Central memory CD8-positive, alpha-beta T cell (primary cell): ENCODE measurements around the gene KAZN.

Experiments used
- ATAC-seq: fragments of 150-1000 bp; cut with Tn5 transposase; replicated peaks from 2 replicates; pipeline ENCODE4 v1.10.0; 2022; ENCODE audit warnings: mild to moderate bottlenecking, moderate FRiP score, moderate number of reproducible peaks; ENCODE audit not compliant: poor library complexity, severe bottlenecking; ENCODE audit errors: extremely low read depth
- DNase-seq, 2 donors: peaks; one replicate each; pipeline ENCODE4 v3.0.0; 2021; ENCODE audit warnings: low spot score in 2 of 2
- H3K27ac Mint-ChIP-seq: one replicate; pipeline ENCODE4 v1.8.0; 2022; ENCODE audit warnings: low read depth, mild to moderate bottlenecking, moderate library complexity, mixed read lengths
- H3K27me3 Mint-ChIP-seq: one replicate; pipeline ENCODE4 v1.8.0; 2022; ENCODE audit warnings: mixed read lengths
- H3K36me3 Mint-ChIP-seq: one replicate; pipeline ENCODE4 v1.8.0; 2022; ENCODE audit warnings: mild to moderate bottlenecking, moderate library complexity, mixed read lengths; ENCODE audit not compliant: insufficient read depth
- H3K4me1 Mint-ChIP-seq: one replicate; pipeline ENCODE4 v1.8.0; 2022; ENCODE audit warnings: mixed read lengths
- H3K4me3 Mint-ChIP-seq: one replicate; pipeline ENCODE4 v1.8.0; 2022; ENCODE audit warnings: mild to moderate bottlenecking, moderate library complexity, mixed read lengths
- H3K9me3 Mint-ChIP-seq: one replicate; pipeline ENCODE4 v1.8.0; 2022; ENCODE audit warnings: mixed read lengths

The KAZN gene

DNA sequence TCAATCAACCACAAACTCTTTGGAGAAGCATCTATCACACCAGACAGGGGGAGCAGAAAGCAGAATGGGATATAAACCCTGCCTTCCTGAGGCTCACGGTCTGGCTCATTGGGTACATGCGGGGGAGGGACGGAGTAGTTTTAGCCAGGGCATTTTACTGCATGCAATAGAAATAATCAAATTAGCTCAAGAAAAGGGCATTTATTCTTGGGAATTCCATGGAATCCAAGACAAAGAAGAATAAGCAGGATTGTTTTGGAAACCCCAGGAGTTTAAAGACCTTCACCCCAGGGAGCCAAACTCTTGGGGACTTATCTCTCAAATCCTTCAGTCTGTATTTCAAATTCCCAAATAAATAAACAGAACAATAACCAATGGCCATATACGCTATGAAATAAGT lies 5.2 kb upstream of the KAZN start:
- no peak overlapping the region for H3K27ac Mint-ChIP-seq
- H3K4me3 Mint-ChIP-seq = no peak overlapping the region
- H3K36me3 Mint-ChIP-seq = no peaks in the 10 kb centered on the region
- peaks cover 46% of the 10 kb centered on the region for H3K27me3 Mint-ChIP-seq
- no peak for DNase-seq
- no peak for ATAC-seq
- H3K4me1 Mint-ChIP-seq = no peaks in the 10 kb centered on the region
- H3K9me3 Mint-ChIP-seq = no peaks in the 10 kb centered on the region

DNA sequence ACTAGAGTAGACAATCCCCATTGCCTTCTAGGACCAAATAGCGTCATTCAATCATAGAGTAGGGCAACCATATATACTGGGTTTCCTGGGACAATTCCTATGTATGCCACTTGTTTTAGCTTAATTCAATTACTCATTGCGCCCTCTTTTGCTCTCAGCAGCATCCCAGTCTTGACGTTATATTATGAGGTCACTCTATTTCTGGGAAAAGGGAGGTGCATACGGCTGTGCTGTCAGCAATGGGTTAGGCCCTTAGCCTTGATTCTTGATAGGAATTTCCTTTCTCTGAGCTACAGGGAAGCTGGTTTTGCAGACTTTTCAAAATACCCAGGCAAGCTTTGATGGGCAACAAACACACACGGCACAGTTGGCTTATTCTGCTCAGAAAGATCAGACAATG lies 4.4 kb upstream of the KAZN start:
- Mint-ChIP-seq H3K27ac (no peak overlapping the region), H3K4me3 (no peak overlapping the region), H3K9me3 (no peaks in the 10 kb centered on the region), H3K4me1 (no peaks in the 10 kb centered on the region), H3K27me3 (peaks cover 46% of the 10 kb centered on the region), H3K36me3 (no peaks in the 10 kb centered on the region)
- ATAC-seq = no peak
- no peak for DNase-seq

DNA sequence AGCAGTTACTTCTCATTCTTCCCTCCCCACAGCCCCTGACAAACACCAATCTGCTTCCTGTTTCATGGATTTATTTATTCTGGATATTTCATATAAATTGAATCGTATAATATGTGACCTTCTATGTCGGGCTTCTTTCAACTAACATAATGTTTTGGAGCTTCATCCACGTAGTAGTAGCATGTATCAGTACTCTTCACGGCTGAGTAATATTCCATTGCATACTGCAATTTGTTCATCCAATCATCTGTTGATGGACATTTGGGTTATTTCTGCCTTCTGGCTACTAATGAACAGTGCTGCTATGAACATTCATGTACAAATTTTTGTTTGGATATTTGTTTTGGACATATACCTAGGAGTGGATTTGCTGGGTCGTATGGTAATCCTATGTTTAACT lies 1.9 kb upstream of the KAZN start:
- no peak overlapping the region for H3K27ac Mint-ChIP-seq
- no peak for ATAC-seq
- H3K27me3 Mint-ChIP-seq = peaks cover 69% of the 10 kb centered on the region
- no peaks in the 10 kb centered on the region for H3K9me3 Mint-ChIP-seq
- H3K4me1 Mint-ChIP-seq = no peaks in the 10 kb centered on the region
- H3K4me3 Mint-ChIP-seq = no peak overlapping the region
- DNase-seq = no peak
- H3K36me3 Mint-ChIP-seq = no peaks in the 10 kb centered on the region

DNA sequence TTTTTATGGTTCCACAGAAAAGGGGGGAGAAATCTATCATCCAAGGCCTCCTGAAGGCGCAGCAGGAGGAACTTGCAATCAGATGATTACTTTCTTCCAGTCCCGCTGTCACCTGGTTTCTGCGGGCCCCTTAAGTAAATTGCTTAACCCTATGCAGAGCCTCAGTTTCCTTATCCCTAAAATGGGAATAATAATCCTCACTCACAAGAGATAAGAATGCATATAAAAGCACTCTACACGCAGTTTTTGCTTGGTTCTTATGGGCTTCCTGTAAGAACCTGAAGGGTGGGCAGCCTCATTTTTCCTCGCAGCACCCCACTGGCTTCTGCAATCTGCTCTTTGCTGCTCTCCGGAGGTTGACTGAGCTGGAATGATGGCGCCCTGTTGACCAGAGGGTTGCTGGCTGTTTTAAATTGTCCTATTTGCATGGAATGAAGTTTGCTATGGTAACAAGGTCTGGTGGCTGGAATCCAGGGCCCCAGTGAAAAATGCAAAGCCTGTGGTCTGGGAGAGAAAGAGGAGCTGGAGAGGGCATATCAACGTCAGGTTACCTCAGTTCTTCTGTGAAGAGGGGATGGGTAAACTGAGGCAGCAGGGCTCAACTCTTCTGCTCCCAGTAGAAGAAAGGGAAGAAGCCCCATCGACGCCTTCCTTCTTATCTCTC lies 1.0 kb upstream of the KAZN start:
- DNase-seq (no peak), ATAC-seq (no peak)
- H3K4me3 Mint-ChIP-seq = no peak overlapping the region
- no peaks in the 10 kb centered on the region for H3K4me1 Mint-ChIP-seq
- H3K27me3 Mint-ChIP-seq = peaks cover 69% of the 10 kb centered on the region
- no peak overlapping the region for H3K27ac Mint-ChIP-seq
- no peaks in the 10 kb centered on the region for H3K9me3 Mint-ChIP-seq
- no peaks in the 10 kb centered on the region for H3K36me3 Mint-ChIP-seq

DNA sequence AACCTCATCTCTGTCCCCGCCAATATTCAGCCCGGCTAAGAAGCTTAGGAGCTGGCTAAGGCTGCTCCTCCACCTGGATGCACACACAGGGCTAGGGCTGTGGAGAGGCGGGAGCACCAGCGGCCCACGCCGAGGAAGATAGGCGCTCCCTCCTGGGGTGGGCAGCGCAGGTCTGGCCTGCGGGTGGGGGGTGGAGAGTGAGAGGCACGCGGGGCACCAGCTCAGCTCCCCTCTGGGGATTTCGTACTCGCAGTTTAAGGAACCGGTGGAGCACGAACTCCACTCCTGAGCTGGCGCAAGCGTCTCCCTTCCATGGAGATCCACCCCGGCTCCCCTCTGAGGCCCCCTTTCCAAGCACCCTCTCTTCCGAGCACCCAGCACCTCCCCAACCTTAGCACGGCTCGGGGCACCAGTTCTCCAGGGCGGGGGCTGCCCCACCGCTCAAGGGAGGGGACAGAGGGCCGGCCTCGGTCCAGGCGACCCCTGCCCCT lies 433 bp upstream of the KAZN start:
- ATAC-seq (no peak), DNase-seq (no peak)
- Mint-ChIP-seq H3K27ac (no peak overlapping the region), H3K9me3 (no peaks in the 10 kb centered on the region), H3K4me1 (no peaks in the 10 kb centered on the region), H3K36me3 (no peaks in the 10 kb centered on the region), H3K4me3 (no peak overlapping the region), H3K27me3 (peaks cover 69% of the 10 kb centered on the region)

DNA sequence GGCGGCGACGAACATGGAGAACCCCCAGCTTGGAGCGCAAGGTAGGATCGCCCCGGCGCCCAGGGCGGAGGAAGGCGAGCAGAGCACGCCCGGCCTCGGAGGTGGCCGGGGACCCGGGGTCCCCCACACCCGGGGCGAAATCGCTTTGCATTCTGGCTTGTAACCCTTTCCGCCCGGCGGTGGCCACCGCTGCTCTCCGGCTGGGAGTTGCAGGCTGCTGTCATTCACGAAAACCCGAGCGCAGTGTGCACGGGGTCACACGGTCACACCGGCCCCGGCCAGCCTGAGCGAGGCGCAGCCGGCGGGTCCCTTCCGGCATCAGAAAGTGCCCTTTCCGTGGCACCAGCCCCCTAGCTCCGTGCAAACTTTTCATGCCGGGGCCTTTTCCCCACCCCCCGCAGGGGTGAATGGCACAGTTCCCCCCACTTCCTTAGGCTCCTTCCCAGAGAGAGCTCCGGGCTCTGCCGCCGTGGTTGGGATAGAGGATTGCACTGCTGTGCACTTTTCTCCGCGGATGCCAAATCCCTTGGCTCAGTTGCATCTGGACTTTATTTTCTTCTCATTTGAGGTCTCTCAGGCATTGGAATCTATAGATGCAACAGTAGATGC lies 802 bp downstream of the KAZN start:
- ATAC-seq = no peak
- H3K9me3 Mint-ChIP-seq = no peaks in the 10 kb centered on the region
- no peak overlapping the region for H3K4me3 Mint-ChIP-seq
- no peak overlapping the region for H3K27ac Mint-ChIP-seq
- H3K4me1 Mint-ChIP-seq = no peaks in the 10 kb centered on the region
- no peak for DNase-seq
- no peaks in the 10 kb centered on the region for H3K36me3 Mint-ChIP-seq
- H3K27me3 Mint-ChIP-seq = peaks cover 76% of the 10 kb centered on the region

DNA sequence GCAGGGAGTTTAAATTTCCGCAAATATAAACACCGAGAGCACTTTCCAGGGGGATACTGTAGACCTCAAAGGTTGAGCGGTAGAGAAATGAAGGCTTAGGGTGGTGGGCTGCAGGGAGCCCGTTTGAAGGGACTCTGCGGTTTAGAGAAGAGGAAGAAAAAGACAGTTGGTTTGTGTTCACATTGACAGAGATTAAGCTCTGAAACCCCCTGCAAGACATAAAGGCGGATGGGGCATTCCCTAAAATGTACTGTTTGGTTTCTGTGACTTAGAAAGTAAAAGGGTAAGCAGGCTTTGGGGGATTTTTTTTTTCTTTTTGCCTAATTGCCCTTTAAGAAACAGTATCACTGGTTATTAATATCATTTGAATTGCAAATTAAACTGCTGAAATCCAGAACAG lies 1.3 kb downstream of the KAZN start:
- Mint-ChIP-seq H3K9me3 (no peaks in the 10 kb centered on the region), H3K4me1 (no peaks in the 10 kb centered on the region), H3K27ac (no peak overlapping the region), H3K4me3 (no peak overlapping the region), H3K27me3 (peaks cover 79% of the 10 kb centered on the region), H3K36me3 (no peaks in the 10 kb centered on the region)
- DNase-seq = no peak
- no peak for ATAC-seq

DNA sequence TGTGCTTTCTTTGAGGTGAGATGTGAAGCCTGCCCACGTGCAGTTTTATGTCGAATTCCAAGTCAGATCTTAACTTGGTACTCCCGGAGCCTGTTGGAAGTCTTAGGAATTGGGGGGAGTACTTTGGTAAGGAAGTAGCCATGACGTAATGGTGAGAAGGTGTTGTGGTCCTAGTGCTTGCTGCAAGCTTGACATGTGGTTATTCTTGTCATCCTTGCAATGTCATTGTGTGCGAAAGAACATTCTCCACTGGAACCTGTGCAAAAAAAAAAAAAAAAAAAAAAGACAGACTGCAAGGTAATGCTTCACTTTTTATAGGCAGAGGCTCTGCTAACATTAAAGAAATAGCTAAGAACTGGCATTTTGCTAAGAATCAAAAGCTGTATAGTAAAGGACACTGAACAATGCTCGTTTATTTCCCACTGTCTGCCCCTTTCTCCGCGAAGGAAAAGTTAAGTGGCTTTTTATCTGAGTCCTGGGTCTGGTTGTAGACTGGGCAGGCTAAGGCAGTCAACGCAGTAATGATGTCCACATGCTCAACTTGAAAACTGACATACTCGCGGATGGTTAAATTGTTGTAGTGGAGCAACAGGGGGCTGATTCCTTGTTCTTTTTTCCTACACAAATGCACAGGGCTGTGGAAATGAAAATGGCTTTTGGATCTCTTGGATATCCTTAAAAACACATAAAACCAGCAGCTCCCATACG lies 2.1 kb downstream of the KAZN start:
- Mint-ChIP-seq H3K4me1 (no peaks in the 10 kb centered on the region), H3K4me3 (no peak overlapping the region), H3K36me3 (no peaks in the 10 kb centered on the region), H3K27me3 (peaks cover 79% of the 10 kb centered on the region), H3K27ac (no peak overlapping the region), H3K9me3 (no peaks in the 10 kb centered on the region)
- no peak for DNase-seq
- ATAC-seq = no peak

DNA sequence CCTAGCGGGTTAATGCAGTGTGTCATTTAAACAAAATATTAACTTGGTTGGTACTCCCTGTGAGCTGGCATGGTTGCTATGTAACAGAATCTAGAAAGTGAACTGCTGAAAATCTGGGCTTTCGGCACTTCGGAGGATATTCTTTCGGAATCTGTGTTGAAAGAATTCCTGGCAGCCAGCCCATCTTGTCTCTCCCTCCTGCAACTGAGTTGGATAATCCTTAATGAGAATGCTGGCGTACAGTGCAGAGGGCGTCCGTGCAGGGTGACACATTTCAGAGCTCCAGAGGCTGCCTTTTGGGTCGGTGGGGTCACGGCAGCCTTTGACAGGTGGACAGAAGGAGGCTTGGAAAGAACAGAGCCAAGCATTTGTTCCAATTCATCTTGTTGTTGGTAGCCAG lies 3.7 kb downstream of the KAZN start:
- no peaks in the 10 kb centered on the region for H3K36me3 Mint-ChIP-seq
- DNase-seq = no peak
- no peaks in the 10 kb centered on the region for H3K9me3 Mint-ChIP-seq
- no peaks in the 10 kb centered on the region for H3K4me1 Mint-ChIP-seq
- H3K4me3 Mint-ChIP-seq = no peak overlapping the region
- no peak overlapping the region for H3K27ac Mint-ChIP-seq
- H3K27me3 Mint-ChIP-seq = peaks cover 69% of the 10 kb centered on the region
- ATAC-seq = no peak

DNA sequence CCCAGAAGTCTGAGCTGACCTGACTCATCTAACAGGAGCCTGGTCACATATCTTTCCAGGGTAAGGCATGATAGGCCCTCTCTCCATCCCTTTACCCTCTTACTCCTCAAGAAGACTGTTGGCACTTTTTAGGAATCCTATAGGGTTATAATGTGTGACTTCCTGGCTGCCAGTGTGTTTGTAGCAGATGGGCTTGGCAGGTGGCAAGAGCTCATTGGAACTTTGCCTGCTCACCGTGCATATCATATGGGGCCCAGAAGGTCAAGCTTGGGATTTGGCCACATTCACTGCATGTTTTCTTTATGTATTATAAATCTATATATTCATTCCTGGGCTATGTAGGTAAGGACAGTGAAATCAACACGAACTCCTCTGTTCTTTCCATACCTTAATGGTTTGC lies 5.2 kb downstream of the KAZN start:
- Mint-ChIP-seq H3K4me1 (no peaks in the 10 kb centered on the region), H3K36me3 (no peaks in the 10 kb centered on the region)

DNA sequence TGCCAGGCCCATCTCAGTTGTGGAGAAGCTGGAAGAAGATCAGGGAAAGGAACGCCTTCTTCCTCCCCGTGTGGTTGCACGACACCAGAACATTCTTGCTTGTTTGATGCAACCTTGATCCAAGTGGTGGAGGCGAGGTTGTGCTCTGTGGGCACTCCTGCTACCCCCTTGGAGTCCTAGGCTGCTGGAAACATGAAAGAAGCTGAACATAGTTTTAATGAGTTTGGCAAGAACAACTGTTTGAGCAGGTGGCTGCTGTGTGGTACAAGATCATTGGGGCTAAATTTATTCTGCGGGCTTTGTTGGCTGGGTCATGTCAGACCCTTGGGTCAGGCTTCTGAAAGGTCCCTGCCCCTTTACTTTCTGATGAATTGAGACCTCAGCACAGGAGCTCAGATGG lies 5.9 kb downstream of the KAZN start:
- peaks cover 70% of the 10 kb centered on the region for H3K27me3 Mint-ChIP-seq
- DNase-seq = no peak
- no peak for ATAC-seq
- no peaks in the 10 kb centered on the region for H3K36me3 Mint-ChIP-seq
- H3K27ac Mint-ChIP-seq = no peak overlapping the region
- no peaks in the 10 kb centered on the region for H3K4me1 Mint-ChIP-seq
- H3K4me3 Mint-ChIP-seq = no peak overlapping the region
- H3K9me3 Mint-ChIP-seq = no peaks in the 10 kb centered on the region

More for the DNA sequence above, 5.2 kb downstream of the KAZN start:
- H3K4me3 Mint-ChIP-seq = no peak overlapping the region
- H3K27me3 Mint-ChIP-seq = peaks cover 73% of the 10 kb centered on the region
- H3K9me3 Mint-ChIP-seq = no peaks in the 10 kb centered on the region
- ATAC-seq = no peak
- no peak overlapping the region for H3K27ac Mint-ChIP-seq
- DNase-seq = no peak

DNA sequence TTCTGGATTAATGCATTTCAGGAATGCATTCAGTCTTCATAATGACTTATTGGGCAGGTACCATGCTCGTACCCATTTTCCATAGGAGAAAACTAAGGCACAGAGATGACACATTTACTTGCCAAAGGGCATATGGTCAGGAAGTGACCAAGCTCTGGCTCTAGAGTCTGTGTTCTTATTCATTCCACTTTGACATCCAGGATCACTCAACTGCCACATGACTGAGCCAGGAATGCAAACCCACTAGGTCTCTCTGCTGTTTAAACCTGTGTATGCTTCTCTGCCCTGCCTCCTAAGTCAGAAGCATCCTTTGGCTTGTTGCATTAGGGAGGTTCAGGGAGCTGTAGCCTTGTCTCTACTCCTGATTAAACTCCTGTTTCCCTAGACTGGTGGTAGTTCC lies 7.5 kb downstream of the KAZN start:
- no peaks in the 10 kb centered on the region for H3K9me3 Mint-ChIP-seq
- peaks cover 55% of the 10 kb centered on the region for H3K27me3 Mint-ChIP-seq
- no peak overlapping the region for H3K27ac Mint-ChIP-seq
- no peaks in the 10 kb centered on the region for H3K36me3 Mint-ChIP-seq
- H3K4me1 Mint-ChIP-seq = no peaks in the 10 kb centered on the region
- ATAC-seq = no peak
- no peak overlapping the region for H3K4me3 Mint-ChIP-seq
- DNase-seq = no peak

DNA sequence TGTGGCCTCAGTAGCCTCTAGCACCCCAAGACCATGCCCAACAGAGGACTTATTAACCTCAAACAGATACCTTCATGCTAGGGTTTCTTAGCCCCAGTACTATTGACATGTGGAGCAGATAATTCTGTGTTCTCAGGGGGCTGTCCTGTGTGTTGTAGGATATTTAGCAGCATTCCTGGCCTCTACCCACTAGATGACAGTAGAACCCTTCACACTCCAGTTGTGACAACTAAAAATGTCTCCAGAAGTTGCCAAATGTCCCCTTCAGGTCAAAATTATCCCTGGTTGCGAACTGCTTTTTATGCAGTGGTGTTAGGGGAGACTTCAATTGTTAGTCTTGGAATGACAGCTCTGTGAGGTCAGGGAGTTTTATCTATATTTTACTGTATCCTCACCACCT lies 8.1 kb downstream of the KAZN start:
- H3K27me3 Mint-ChIP-seq = peaks cover 48% of the 10 kb centered on the region
- ATAC-seq (no peak), DNase-seq (no peak)
- H3K27ac Mint-ChIP-seq = no peak overlapping the region
- no peaks in the 10 kb centered on the region for H3K36me3 Mint-ChIP-seq
- no peaks in the 10 kb centered on the region for H3K9me3 Mint-ChIP-seq
- no peaks in the 10 kb centered on the region for H3K4me1 Mint-ChIP-seq
- no peak overlapping the region for H3K4me3 Mint-ChIP-seq
